Measurements from ENCODE around the gene THRB.

GRCh38 chr3:24306518-24306917 lies 188.1 kb downstream of the THRB start:
- no peak for TF ChIP-seq POLR2A (IDR thresholded peaks at IDR 0.05)
- TF ChIP-seq CTCF (IDR thresholded peaks at IDR 0.05), result no peak

Data from esophagus squamous epithelium (tissue), 4 donors.